ENCODE results near the gene SOHLH1.

GRCh38 chr9:135695642-135696041, 3.6 kb downstream of the SOHLH1 start:
- no peak for TF ChIP-seq EZH2phosphoT487 (IDR thresholded peaks at IDR 0.05; ENCODE audit: borderline replicate concordance, low read length)
- no peak for TF ChIP-seq CTCF (conservative IDR thresholded peaks at IDR 0.05; ENCODE audit: low read depth, low read length)
- TF ChIP-seq EZH2 (IDR thresholded peaks at IDR 0.05; ENCODE audit: low read length, unreplicated experiment) = no peak
